Stimulated activated naive CD4-positive, alpha-beta T cell treated with Interleukin-2 at 50 U/mL for 16 hours (primary cell): ENCODE results near the gene GATD1.
"Not testable (repeated sequence)": the region's sequence is repeated elsewhere in the genome, so short reads cannot be mapped to it uniquely, and the experiment has no call there.

Source experiments
- DNase-seq: peaks from one replicate; lab custom pipeline; 2025; lab: John Stamatoyannopoulos, UW

The GATD1 gene

DNA sequence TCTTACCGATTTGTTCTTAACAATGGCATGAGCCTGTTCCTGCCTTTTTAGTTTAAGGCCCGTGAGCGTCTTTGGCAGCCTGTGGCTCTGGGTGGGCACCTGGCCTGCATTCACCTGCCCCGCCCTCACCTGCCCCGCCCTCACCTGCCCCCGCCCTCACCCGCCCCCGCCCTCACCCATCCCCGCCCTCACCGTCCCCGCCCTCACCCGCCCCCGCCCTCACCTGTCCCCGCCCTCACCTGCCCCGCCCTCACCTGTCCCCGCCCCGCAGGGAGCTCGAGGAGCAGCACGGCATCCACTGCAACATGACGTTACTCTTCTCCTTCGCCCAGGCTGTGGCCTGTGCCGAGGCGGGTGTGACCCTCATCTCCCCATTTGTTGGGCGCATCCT is 14.2 kb downstream of the GATD1 start:
- DNase-seq, result no peak

DNA sequence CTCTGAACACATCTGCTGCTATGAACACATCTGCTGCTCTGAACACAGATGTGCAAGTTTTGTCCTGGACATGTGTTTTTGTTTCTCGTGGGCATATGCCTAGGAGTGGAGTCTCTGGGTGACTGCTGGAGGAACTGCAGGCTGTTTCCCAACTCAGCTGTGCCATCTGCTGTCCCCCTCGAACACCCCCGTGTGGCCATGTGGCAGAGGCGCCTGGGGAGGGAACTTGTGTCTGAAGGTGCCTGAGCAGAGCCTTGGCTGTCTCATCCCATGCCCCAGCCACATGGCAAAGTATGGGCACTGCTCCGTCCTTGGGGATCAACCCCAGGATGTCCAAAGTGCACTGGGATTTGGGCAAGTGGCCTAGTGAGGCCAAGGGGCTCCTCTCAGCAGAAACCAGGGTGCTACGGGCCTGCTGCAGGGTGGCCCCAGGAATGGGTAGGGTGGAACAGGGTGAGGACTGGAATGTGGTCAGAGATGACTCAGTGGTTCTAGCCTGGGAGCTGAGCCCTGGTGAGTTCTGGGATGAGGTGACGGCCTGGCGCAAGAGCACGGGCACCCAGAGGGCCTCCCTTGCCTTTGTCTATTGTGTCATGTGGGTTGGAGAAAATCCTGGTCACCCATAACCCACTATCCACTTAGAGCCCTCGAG is 14.7 kb downstream of the GATD1 start:
- DNase-seq, result no peak

DNA sequence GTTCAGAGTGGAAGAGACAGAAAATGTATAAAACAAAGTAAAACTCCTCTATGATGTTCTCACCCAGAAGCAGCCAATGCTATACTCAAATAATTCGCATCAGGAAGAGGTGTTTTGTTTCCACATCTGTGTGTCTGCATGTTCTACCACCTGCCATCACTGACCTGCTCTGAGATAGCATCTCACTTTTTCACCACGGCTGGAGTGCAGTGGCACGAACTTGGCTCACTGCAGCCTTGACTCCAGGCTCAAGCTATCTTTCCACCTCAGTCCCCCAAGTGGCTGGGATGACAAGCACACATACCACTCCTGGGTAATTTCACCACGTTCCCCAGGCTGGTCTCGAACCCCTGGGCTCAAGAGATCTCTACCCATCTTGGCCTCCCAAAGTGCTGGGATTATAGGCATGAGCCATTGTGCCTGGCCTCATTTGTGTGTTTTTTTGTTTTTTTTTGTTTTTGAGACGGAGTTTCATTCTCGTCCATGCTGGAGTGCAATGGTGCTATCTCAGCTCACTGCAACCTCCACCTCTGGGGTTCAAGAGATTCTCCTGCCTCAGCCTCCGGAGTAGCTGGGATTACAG is 15.7 kb downstream of the GATD1 start:
- no peak for DNase-seq

DNA sequence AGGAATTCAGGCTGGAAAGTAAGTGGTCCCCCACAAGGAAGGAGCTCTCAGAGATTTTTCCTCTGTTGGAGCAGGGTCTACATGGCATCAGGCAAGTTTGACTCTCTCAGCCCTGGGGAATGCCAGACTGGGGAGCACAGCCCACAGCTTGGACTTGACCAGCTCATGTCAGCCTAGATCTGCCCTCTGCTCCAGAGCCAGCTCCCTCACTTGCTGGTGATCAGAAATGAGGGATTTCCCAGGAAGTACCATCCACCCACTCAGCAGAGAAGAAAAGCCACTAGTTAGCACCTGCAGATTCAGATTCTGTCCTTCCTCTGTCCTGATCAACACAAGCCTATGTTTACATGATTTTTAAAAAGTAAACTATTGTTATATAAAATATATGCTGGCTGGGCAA is 17.1 kb downstream of the GATD1 start:
- DNase-seq, result no peak

DNA sequence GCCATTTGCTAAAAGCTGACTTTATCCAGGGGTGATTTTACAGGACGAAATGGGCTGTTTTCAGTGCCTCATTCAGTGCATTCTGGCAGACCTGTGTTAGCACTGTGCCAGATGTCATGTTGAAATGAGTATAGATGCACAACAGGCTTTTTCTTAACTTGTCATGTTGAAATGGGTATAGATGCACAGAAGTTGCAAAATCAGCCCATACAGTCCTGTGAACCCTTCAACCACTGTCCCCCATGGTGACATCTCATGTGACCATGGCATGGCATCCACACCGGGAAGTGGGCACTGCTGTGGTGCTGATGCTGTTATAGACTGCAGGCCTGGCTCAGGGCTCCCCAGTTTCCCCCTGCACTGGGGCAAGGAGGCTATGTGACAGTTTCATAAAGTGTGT is 27.6 kb downstream of the GATD1 start:
- no peak for DNase-seq

DNA sequence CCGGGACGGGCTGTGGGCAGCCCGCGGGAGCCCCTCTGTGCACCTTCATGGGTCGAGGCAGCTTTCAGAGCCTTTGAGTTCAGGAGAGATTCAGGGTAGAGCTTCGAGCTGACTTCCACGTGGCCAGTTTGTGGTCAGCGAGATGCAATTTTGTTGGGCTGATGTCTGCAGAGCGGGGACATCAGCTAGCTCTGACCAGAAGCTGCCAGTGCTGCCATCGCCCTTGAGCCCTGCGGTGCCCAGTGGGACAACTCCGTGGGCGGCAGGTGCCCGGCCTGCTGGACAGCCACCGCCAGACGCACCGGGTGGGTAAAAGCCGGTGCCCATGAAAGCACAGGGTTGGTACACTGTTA is 29.3 kb downstream of the GATD1 start:
- DNase-seq, result no peak

DNA sequence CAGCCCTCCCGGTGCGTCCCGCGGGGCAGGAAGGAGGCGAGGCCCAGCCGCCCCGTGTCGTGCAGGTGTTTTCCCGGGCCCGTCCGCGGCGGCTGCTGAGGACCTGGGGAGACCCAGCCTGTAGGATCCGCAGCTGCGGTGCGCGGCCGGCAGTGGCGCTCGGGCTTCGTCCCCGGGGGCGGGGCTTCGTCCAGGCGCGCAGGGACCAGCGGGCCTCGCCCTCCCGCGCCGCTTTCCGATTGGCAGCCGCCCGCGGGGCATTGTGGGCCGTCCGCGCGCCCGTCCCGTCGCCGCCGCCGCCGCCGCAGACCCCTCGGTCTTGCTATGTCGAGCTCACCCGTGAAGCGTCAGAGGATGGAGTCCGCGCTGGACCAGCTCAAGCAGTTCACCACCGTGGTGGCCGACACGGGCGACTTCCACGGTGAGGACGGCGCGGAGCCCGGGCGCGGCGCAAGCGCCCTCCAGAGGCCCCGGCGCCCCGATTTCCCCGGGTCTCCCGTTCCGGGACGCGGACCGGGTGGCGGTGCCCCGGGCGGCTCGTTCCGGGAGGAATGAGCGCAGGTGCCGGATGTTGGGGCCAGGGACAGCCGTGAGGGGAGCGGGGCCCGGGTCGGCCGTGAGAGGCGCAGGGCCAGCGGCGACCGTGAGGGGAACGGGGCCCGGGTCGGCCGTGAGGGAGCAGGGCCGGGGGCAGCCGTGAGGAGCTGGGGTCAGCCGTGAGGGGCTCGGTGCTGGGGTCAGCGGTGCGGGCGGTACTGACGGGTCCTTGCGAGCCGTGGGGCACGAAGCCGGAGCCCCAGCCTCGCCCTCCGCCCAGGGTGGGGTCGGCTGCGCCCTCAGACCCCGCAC is 29.9 kb downstream of the GATD1 start, which contains the start of gene TALDO1:
Gene TALDO1, plus strand, starts transcription at position 307 of the 849 bp plus-strand sequence. Its CDS starts 18 bp downstream, at position 325.
- peak; percentile 82 for DNase-seq

DNA sequence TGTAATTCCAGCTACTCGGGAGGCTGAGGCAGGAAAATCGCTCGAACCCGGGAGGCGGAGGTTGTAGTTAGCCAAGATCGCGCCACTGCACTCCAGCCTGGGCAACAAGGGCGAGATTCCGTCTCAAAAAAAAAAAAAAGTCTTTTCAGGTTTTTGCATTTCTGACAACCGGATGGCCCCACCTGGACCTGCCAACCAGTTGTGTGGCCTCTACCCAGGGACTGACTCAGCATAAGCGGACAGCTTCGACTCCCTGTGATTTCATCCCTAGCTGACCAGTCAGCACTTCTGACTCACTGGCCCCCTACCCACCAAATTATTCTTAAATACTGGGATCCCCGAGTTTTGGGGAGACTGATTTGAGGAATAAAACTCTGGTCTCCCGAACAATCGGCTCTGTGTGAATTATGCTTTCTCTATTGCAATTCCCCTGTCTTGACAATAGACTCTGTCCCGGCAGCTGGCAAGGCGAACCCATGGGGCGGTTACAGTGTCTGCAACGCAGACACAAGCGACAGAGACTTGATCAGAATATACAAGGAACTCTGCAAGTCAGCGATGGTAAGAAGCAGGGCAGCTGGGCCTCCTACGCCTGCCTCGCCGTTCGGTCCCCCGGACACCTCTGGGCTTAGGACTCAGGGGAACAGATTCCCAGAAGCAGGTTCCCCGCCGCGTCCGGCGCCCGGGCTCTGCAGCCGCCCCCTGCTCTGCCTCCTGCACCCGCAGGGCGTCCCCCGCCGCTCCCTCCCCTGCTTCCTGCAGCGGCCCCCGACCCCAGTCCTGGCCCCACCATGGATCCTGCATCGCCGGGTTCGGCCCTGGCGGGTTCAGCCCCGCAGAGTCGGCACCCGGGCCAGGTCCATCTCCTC is 30.8 kb downstream of the GATD1 start:
- peak; percentile 13 for DNase-seq

DNA sequence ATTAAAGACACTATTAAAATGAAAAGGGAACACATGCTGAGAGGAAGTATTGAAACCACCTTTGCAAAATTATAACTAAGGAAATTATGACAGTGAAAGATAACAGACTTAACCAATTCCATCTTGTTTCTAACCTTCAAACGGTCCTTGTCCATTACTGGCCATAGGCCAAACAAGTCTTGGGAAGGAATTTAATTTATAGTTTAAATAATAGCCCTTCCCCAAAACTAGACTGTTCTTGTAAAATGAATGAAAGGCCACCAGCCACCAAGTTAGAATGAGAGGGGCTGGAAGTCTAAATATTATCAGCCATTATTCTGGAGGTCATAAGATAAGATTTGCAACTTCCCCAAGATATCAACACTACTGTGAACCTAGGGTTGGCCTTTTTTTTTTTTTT is 31.9 kb downstream of the GATD1 start:
- no peak for DNase-seq

DNA sequence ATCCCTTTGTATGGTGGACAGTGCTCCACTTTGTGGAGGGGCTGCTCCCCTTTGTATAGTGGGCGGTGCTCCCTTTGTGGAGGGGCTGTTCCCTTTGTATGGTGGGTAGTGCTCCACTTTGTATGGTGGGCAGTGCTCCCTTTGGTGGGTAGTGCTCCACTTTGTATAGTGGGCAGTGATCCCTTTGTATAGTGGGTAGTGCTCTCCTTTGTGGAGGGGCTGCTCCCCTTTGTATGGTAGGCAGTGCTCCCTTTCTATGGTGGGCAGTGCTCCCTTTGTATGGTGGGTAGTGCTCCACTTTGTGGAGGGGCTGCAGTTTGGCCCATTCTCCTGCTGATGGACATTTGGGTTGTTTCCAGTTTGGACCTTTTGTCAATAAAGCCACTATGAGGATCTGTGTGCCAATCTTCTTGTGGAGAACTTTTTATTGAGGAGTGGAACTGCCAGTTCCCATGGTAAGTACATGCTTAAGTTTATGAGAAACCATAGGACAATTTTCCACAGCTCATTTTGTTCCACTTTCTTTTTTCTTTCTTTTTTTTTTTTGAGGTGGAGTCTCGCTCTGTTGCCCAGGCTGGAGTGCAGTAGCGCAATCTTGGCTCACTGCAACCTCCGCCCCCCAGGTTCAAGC is 34.6 kb downstream of the GATD1 start:
- DNase-seq, result no peak

DNA sequence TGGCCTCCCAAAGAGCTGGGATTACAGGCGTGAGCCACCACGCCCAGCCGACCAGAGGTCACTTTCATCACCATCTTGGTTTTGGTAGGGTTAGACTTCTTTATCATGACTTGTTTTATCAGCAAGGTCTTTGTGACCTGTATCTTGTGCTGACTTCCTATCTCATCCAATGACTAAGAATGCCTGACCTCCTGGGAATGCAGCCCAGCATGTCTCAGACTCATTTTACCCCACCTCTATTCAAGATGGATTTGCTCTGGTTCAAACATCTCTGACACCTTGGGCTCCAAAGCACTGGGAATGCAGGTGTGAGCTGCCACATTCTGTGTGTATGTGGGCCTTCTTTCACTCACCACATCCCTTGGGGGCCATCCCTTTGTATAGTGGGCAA is 35.1 kb downstream of the GATD1 start:
- DNase-seq, result no peak

DNA sequence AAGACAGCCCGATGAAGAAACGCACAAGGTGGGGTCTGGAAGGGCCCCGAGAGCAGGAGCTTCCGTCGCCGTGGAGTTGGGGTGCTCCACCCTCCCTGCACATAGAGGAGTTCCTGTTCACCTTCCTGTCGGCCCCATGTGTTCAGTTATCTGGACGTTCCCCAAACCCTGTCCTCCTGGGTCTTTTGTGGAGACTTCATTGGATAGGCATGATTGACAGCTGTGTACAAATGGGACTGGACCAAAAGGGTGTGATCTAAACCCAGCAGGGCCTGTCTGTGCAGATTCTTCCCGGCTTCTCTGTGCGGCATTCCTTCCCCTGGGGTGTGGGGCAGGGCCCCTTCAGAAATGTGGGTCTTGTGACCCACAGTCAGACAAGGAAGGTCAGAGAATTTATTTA is 39.4 kb downstream of the GATD1 start:
- not testable (repeated sequence) for DNase-seq

DNA sequence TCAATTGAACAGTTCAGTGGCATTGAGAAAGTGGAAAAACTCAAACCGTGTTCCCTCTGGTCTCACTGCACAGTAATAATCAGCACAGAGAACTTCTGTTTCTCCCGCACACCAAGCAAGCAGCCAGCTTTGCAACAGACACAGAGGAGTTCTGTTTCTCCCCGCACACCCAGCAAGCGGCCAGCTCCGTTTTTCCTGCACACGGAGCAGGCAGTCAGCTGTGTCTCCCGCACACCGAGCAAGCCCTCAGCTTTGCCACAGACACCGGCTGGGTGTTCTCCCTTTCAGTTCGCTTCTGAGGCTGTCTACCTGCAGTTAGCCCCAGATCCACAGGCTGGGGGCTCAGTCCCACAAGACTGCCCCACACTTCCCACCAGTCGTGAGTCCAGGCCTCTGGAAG is 39.9 kb downstream of the GATD1 start:
- no peak for DNase-seq

DNA sequence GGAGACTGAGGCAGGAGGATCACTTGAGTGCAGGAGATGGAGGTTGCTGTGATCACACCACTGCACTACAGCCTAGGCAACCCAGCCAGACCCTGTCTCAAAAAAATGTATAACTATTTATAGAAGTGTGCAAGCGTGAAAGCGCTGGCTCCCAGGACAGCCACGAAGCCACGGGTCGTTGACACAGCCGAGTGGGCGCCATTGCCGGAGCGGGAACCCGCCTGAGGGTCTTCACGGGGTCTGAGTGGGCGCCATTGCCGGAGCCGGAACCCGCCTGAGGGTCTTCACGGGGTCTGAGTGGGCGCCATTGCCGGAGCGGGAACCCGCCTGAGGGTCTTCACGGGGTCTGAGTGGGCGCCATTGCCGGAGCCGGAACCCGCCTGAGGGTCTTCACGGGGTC is 42.7 kb downstream of the GATD1 start:
- not testable (repeated sequence) for DNase-seq

DNA sequence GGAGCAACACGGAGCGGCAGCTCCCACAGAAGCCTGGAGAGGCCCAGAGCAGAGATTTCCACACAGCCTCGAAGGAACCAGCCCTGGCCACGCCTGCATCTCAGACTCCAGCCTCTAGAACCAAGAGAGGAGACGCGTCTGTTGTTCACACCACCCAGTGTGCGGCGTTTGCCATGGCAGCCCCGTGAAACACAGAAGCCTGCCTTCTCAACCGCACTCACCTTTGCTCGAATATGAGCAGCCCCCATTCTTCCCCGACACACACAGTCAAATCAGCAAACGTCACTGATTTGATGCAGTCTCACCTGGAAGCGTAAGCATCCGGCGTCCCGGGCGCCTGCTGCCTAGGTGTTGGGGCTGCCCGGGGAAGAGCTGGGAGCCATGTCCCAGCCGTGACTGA is 44.2 kb downstream of the GATD1 start:
- no peak for DNase-seq

DNA sequence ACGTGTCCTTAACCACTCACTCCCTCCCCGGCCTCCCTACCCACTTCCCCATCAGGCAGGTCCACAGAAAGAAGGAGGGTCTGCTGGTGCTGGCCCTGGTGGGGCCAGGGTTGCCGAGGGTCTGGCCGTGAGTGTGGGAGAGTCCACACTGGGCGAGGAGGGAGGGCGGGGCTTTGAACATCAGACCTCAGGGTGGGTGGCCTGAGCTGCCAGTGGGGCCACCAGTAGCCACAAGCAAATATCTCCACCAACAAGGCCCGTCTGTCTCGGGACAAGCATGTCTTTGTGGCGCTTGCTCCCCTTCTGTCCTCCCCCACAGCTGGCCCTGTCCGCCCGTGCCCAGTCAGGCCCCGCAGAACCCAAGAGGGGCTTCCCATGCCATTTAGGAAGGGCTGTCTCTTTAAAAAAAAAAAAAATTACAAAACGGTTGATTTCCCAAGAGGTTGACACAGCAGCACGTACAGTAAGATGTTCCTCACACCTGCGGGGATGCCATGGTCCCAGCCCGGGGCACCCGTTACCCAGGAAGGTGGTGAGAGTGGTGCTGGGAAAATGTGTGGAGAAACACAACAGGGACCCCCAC is 47.7 kb downstream of the GATD1 start:
- no peak for DNase-seq

DNA sequence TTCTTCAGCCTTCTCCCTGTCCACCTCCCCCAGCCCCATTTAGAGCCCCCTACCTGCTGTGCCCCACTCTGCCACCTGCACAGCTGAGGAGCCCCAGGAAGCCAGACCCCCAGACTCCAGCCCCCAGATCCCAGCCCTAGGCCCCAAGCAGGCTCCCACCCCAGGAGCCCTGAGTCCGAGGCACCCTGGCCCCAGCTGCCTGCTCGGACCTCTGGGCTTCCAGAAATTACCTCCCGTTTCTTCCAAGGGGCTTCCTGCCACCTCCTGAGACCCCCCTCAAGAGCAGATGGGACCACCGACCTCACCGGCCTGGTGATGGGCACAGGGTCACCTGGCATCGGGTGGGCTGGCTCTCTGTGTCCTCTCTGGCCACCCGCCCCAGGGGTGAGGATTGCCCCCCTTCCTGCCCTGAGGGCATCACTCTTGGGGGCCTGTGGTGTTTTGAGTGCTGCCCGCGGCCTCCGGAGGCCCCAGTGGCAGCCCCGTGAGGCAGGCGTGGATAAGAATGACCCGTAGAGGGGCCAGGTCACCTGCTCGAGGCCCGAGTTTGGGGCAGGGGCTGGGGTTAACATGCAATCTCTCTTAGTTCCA is 48.3 kb downstream of the GATD1 start:
- no peak for DNase-seq

DNA sequence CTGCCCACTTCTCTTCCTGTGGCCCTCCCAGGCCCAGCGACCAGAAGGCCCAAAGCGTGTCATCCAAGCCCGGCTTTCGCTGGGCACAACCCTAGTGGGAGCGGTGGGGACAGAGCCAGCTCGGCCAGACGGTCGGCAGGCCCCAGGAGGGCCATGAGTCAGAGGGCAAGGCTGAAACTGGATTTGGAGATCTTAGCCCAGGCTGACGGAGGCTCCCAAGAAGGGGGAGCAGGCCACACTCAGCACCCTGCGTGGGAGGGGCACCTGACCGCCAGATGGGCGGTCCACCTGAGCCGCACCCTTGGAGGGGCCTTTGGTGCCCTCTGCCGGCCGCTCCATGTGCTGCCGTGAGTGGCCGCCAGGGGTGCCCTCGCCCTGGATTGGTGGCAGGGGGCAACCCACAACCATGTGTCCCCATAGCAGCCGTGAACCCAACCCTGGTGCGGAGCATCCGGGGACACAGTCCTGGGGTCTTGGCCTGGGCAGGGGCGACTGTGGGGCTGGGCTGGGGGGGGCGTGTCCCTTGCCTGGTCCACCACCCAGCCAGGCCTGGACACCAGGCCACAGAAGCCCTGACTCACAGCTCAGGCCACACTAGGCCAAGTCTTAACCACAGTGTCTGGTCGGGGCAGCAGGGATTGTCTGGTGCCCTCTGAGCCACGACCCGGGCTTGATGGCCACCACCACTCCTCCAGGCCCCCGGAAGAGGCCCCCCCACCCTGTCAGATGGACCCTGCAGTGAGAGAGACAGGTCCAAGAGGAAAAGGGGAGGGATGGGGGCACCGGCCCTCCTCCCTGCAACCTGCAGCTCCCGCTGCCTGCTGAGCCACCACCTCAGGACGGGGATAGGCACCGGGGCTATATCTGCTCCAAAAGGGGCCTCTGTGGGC is 49.2 kb downstream of the GATD1 start:
- DNase-seq, result peak; percentile 69

DNA sequence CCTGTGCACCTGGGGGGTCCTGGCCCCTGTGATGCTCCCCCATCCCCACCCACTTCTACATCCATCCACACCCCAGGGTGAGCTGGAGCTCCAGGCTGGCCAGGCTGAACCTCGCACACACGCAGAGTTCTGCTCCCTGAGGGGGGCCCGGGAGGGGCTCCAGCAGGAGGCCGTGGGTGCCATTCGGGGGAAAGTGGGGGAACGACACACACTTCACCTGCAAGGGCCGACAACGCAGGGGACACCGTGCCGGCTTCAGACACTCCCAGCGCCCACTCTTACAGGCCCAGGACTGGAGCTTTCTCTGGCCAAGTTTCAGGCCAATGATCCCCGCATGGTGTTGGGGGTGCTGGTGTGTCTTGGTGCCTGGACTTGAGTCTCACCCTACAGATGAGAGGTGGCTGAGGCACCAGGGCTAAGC is 50.0 kb downstream of the GATD1 start:
- DNase-seq, result no peak
